HTERT RPE-1 (cell line): Measurements from ENCODE around the gene ZBED4.

ENCODE experiments used
- in situ Hi-C: fragments of 300-500 bp; cut with MboI; formaldehyde crosslinking; loops from 4 replicates; pipeline ENCODE4 v1.14.3; 2020; ENCODE audit warnings: low sequenced_read_pairs

ZBED4 gene

DNA sequence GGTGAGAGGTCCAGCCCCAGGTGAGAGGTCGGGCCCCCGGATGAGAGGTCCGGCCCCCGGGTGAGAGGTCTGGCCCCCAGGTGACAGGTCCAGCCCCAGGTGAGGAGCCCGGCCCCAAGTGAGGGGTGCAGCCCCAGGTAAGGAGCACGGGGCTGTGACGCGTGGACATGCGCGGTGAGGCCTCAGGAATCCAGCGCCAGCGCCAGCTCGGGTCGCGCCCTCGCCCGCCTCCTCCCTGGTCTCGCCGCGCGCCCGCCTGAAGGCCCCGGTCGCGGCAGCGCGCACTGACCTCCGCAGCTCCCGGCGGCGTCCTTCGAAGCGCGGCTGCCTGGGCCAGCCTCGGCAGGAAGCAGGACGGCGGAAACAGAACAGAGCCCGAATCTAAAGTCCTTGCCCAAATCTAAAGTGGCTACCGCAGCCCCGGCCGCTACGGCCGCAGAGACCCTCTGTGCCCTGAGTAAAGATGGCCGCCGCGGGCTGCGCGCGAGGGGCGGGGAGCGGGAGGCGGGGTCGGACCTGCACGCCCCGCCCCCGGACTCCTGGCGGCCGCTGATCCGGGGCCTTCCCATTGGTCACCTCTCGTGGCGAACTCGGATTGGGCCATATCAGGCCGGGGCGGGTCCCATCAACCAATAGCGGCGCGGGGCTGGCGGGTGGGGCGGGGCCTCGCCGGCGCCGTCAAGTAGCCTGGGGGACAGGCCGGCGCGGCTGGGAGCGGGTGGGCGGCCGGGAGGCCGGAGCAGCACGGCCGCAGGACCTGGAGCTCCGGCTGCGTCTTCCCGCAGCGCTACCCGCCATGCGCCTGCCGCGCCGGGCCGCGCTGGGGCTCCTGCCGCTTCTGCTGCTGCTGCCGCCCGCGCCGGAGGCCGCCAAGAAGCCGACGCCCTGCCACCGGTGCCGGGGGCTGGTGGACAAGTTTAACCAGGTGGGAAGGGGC, 64.6 kb downstream of the ZBED4 start, which contains the start of the genes ALG12 and CRELD2:
Gene ALG12 (minus strand): TSS at position 465 of the 937 bp plus-strand sequence. CDS start 4,673 bp downstream, outside the sequence.
Gene CRELD2 (plus strand): TSS at position 661 of the 937 bp plus-strand sequence. CDS start 136 bp downstream, at position 797.
- in situ Hi-C loops = no loop called here

DNA sequence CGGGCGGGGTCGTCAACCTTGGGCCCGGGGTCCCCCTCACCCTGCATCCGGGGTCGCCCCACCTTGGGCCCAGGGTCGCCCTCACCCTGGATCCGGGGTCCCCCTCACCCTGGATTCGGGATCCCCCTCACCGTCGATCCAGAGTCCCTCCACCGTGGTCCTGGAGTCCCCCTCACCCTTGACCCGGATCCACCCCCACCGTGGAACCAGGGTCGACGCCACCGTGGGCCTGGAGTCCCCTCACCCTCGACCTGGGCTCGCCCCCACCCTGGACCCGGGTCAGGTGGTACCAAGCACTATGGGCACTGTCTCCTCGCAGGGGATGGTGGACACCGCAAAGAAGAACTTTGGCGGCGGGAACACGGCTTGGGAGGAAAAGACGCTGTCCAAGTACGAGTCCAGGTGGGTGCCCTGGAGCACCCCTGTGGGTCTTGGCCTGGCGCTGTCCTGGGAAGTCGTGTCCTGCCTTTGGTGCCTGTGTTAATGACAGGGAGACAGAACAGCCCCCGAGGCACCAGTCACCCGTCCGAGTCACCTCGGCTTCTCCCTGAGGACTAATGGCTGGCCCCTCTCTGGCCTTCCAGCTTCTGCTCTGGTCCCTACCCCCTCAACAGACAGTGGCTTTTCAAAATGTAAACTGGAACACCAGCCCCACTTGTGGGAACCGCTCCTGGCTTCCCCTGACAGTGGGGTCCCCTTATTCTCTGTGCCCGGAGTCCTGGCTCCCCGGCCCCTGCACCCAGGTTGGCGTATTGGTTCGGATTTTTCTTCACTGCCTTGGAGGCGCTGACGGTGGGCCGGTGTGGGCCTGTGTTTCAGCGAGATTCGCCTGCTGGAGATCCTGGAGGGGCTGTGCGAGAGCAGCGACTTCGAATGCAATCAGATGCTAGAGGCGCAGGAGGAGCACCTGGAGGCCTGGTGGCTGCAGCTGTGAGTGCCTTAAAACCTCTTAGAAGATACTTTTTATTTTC, 65.6 kb downstream of the ZBED4 start:
- in situ Hi-C loops = no loop called here

DNA sequence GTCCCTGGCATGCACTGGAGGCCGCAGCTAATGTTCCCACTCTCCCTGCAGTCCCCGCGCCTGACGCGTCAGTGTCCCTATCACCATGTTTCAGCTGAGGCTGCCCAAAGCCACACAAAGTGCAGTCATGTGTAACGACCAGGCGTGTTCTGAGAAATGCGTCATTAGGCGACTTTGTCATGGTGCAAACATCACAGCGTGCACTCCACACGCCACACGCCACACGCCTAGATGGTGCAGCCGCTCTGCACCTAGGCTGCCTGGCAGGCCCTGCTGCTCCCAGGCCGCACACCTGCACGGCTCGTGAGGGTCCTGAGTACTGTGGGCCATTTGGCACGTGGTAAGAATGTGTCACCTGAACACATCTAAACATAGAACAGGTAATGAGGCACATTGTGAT, 67.2 kb downstream of the ZBED4 start:
- in situ Hi-C loops = no loop called here

DNA sequence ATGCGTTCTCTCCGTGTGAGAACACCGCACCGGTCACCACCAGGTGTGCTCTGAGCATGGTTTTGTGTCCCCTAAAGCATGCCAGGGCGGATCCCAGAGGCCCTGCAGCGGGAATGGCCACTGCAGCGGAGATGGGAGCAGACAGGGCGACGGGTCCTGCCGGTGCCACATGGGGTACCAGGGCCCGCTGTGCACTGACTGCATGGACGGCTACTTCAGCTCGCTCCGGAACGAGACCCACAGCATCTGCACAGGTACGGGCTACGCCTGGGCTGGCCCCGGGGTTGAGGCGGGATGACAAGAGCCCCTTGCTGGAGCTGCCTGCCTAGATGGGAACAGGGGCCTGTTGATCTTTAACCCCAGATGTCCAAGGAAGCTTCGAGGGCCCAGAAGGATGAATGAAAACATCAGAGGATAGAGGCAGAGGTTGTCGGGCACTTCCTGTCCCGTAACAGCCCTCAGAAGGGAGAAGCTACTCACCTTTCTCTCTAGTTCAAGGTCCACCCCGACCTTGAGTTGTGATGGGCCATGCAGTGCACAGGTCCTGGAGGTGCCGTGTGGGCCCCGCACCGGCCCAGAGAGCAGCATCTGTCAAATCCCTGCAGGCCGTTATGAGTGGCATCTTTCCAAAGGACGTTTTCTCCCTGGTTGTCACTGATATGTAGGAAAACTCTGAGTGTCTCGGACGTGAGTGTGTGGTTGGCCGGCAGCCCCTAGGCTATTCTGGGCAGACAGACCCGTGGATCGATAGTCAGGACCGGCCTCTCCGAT, 68.0 kb downstream of the ZBED4 start:
- in situ Hi-C loops = no loop called here

DNA sequence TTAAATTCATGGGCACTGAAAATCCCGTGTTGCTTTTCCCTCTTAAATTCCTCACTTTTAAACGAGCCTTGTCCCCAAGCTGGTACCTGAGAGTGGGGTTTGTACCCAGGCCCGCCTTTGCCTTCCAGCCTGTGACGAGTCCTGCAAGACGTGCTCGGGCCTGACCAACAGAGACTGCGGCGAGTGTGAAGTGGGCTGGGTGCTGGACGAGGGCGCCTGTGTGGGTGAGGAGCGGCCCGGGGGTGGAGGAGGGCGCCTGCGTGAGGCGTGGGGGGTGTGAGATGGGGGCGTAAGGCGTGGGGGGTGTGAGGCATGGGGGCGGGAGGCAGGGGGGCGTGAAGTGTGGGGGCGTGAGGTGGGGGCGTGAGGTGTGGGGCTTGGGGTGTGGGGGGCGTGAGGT, 68.8 kb downstream of the ZBED4 start:
- in situ Hi-C loops = no loop called here

DNA sequence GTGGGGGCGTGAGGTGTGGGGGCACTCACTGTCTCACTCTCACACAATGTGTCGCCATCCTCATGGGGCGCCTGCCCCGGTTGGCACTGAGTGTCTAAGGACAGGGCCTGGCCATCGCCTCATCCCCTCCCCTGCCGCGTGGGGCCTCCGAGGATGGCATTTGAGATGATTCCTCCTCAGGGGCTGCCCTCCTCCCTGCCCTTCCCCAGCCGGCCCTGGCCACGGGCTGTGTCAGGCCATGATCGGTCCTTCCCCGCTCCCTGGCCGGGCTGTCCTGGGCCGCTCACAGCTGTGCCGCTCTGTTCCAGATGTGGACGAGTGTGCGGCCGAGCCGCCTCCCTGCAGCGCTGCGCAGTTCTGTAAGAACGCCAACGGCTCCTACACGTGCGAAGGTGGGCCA, 69.3 kb downstream of the ZBED4 start:
- in situ Hi-C loops = no loop called here

DNA sequence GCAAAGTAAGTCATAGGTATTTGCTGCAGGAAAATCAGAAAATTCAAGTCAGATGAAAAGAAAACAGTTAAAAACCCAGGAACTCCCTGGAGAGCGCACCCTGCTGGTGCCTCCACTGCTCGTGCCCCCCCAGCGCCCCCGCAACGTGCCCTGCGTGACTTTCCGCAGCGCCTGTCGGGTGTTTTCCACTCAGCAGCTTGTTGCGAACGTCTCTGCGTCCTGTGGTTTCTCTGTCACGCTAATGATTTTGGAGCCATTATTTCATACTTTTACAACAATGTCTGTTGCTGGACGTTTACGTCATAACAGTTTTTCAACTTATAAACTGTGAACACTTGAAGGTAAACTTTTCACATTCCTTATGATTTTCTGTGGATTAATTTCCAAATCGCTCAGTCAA, 69.8 kb downstream of the ZBED4 start:
- in situ Hi-C loops = no loop called here

DNA sequence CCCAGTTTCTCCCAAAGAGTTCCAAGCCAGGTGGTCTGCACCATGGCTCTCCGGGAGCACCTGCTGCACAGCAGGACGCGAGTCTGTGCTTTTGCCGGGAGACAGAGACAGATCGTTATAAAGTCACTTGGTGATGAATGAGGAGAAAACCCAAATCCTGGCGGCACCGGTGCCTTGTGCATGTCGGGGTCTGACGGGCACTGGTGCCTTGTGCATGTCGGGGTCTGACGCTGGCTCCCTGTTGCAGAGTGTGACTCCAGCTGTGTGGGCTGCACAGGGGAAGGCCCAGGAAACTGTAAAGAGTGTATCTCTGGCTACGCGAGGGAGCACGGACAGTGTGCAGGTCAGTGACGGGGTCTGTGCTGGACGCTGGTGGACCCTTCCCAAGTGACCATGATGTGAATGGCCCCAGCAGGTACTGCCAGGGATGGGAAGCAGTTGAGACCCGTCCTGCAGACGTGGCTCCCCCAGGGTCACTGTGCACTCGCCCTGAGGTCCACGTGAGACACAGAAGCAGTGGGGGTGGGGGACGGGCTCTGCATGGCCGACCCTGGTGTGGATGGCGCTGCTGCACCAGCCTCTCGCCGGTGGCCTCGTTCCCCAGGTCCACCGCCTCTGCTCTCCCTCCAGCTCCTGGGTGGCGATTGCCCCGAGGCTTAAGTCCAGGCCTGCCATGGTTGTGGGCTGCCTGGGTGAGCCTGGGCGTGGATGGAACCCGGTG, 70.6 kb downstream of the ZBED4 start:
- in situ Hi-C loops = no loop called here

DNA sequence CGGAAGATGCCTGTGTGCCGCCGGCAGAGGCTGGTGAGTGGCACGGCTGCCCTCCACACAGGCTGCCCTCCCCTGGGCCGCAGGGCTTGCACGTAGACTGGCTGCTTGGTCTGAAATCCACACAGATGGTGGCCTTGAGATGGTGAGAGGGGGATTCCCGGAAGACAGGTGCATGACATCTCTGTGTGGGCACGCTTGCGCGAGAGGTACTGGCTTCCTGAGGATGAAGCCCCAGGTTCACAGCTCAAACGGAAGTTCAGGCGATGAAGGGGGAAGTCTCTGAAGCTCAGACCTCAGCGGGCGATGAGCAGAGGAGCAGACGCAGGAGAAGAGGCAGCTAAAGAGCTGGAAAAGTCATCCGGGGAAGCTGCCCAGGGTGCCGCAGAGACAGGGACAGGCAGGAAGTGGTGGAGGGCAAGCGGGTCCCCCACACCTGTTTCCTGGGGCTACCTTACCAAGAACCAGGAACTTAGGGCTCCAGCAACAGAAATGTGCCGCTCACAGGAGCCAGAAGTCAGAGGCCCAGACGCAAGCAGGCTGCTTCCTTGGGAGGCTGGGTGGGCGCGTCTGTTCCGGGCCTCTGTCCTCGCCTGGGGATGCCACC, 72.0 kb downstream of the ZBED4 start:
- in situ Hi-C loops = no loop called here

DNA sequence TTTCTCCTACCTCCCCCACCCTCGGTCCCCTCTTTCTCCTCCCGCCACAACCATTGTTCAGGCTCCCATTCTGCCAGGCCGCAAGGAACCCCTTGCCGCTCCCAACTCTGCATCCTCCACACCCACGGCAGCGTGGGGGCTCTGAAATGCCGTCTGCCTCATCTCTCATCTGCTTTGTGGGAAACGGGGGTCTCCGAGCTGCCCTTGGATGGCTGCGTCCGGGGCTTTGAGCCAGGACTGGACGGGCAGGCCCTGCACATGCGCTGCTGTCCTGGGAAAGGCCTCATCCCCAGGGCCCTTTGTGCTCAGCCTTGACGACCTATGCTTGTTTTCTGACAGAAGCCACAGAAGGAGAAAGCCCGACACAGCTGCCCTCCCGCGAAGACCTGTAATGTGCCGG, 73.3 kb downstream of the ZBED4 start:
- in situ Hi-C loops = no loop called here

DNA sequence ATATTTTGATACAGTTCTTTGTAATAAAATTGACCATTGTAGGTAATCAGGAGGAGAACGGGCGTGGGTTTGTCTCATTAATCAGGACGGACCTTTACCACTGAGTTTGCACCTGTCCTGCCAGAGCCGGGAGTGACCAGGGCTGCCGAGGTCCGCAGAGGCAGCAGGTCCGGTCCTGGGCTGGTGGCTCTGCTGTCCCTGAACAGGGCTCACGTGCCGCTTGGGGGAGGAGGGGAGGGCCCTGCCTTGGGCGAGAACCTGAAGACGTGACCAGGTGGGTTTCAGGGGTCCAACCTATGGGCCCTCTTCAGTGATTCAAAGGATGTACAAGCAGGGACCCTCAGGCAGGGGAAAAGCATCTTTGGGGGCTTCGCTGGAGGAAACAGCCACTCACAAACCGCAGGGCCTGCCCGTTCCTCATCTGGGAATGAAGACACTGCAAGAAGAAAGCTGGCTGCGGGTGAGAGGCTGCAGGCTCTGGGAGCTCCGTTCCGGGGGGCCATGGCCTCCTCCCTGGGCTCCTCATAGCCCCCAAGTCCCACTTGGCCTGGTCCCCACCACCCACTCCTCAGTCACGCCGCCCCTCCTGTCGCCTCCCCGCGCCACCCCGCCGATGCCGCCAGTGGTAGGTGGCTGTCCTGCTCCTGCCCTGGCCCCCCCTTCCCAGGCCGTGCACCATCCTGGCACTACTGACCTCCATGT, 74.0 kb downstream of the ZBED4 start:
- in situ Hi-C loops = no loop called here

DNA sequence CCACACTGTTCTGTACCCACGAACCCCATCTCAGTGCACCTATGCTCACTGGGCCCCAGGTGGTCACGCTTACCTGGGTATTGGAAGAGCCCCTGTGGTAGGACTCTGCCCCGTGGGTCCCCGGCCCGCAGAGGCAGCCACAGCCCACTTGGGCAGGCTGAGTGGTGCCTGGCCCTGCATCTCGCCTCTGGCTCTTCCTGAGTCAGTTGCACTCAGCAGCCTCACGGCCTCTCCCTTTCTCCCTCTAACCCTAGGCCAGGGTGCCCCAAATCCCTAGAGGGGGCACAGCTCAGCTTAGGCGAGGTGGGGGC, 74.5 kb downstream of the ZBED4 start:
- in situ Hi-C loops = no loop called here

DNA sequence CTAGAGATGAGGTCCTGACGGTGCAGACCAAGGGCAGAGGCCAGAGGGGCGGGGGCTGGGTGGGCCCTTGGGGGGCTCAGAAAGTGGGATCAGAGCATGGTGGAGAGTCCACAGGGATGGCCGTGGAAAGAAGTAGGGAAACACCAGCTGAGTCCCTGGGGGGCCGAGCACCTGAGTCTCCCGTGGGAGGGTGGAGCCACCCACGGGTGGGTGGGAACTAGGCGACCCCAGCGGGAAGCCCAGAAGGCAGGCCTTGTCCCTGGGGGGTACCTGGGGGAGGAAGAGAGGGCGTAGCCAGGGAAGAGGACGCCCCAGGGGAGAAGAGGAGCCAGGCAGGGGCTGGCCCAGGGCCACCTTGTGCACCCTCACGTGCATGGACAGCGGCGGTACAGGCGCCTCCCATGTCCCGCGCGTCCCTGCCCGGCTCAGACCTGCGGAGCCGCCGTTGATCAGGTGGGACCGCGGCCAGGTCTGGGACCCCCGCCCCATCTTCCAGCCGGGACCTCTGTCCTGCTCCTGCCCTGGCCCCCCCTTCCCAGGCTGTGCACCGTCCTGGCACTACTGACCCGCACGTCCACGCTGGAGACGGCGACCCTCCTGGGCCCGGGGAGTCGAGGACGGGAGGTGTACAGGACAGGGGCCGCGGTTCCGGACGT, 75.0 kb downstream of the ZBED4 start:
- in situ Hi-C loops = no loop called here

DNA sequence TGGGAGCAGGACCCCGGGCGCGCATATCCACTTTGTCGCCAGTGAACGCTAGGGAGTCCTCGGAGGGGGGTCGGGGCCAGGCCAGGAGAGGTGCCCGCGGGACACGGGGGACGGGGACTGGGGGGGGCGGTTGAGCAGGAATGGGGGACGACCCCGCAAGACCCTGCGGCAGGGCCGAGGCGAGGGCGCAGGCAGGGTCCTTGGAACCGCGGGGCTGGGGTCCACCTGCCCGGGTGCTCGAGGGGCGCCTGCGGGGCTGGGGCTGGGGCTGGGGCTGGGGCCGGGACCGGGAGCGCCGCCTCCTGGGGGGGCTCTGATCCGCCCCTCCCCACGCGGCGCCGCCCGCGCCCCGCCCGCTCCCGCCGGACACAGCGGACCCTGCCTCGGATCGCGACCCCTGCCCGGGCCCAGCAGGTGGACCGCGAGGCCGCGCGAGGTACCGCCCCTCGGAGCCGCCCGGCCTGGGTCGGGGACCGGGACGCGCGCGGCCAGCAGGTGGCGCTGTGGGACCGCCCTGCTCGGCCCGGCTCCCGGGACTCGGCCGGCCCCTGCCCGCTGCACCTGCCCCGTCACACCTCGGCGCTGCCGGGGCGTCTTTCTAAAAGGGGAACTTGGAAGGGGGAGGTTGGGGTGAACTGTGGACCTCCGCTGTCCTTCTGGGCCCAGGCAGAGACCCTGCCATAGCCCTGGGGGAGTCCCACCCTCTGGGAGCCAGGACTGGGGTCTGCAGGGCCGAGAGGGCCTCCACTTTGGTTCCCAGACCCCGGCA, 75.8 kb downstream of the ZBED4 start:
- in situ Hi-C loops = no loop called here

DNA sequence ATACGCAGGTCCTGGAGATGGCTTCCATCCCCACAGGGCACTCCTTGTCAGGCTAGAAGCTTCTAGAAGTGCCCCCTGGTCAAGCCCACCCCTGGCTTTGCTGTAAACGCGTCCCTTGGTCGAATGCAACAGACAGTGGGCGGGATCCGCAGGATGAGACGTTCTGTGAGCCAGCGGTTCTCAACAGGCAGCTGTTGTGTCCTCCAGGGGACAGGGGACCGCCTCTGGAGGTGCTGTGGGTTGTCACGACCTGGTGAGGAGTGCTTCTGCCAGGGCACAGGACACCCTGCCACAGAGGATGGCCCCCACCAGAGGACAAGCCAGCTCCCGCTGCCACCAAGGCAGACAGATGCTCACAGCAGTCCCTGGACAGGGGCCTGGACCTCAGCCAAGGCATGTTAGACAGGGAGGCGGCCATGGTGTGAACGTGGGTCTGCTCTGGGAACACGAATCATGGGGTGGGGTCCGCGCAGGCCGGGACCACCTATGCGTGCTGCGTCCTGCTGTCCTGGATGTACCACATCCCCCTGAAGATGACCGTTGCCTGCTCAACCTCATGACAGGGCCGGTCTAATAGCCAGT, 76.4 kb downstream of the ZBED4 start:
- in situ Hi-C loops = no loop called here

DNA sequence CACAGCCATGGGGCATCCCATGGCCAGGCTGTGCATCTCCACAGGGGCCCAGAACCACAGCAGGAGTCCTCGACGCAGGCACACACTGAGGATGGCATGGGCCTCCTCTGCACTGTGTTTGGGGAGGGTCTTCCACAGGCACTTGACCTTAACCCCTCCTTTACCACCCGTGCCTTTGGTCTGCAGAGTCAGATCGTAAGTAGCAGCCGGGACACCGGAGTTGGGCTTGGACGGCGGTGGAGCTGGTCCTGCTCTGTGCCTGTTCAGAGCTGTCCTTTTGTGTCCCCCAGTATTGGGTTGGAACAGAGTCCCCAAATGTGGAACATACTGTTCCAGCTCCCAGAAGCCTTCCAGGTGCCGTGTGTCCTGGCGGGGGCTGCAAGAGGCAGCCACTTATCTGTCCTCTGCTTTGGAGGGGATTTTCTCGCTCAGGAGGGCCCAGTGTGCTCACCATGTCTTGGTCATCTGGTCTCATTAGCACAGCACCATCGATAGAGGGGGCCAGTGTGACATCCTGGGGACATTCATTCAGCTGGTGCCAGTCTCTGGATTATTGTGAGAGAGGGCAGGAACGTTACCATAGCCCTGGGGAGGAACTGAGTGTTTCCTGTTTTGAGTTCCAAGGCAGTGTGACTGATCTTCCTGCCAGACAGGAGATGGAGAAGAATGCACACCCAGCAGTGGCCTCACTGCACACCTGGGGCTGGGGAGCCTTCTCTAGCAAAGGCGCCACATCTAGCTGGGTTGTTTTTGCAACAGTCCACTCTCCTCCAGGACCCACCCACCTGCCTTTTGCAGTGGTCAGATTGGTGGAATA, 77.2 kb downstream of the ZBED4 start:
- in situ Hi-C loops = no loop called here
